Measurements from ENCODE around the gene NOC2L. TPM values are rescaled to one million over a fixed set of nuclear protein-coding genes. Genes with fewer than 3 reads are reported as not detected.

The NOC2L gene
- total and polyA plus RNA-seq, 10 donors, result 26.2 to 73.4 (median 45.9) TPM

DNA sequence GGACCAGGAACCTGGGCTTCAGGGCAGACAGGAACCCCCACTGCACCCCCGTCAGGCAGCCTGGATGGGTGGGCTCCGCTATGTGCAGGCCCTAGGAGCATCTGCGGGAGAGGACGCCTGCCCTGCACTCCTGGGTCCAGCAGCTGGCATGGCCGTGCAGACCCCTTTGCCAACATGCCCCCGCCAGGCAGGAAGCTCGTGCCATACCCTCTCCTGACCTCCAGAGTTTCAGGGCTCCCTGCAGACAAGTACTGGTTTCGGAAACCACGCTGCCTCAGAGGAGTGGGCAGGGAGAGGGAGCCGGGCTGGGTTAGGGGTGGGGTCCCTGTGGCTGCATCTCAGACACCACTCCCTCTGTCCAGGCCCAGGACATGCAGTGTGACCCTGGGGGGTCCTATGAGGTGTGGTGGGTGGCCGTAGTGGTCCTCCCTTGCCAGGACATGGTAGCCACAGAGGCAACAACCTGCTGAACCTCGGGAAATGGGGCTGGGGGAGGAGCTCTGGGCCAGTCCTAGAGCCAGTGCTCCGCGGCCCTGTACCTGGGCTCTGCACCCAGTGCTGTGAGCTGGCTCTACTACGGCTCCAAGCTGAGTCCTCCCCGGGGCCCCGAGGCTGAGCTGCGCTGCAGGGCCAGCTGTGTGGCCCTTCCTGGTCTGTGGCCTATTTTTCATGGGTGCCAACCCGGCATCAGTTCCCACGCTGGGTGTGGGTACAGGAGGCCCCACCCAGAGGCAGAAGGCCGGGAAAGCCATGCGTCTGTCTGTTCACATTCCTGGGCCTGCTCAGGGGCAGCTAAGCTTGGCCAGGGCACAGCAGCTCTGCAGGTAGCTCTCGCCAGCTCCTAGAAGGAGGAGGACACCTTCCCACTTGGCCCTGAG is 8.6 kb upstream of the NOC2L start:
- TF ChIP-seq, protein P1, sequence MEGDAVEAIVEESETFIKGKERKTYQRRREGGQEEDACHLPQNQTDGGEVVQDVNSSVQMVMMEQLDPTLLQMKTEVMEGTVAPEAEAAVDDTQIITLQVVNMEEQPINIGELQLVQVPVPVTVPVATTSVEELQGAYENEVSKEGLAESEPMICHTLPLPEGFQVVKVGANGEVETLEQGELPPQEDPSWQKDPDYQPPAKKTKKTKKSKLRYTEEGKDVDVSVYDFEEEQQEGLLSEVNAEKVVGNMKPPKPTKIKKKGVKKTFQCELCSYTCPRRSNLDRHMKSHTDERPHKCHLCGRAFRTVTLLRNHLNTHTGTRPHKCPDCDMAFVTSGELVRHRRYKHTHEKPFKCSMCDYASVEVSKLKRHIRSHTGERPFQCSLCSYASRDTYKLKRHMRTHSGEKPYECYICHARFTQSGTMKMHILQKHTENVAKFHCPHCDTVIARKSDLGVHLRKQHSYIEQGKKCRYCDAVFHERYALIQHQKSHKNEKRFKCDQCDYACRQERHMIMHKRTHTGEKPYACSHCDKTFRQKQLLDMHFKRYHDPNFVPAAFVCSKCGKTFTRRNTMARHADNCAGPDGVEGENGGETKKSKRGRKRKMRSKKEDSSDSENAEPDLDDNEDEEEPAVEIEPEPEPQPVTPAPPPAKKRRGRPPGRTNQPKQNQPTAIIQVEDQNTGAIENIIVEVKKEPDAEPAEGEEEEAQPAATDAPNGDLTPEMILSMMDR (IDR thresholded peaks at IDR 0.05 in 8 of 11, conservative IDR thresholded peaks at IDR 0.05 in 3 of 11), result no peak
- no peak for TF ChIP-seq POLR2AphosphoS5 (IDR thresholded peaks at IDR 0.05)
- H3K4me3 ChIP-seq, result peak overlapping the region in 4 of 8 donors; percentile 57 to 78 (median 62)
- WGBS, 5 donors, result 66 to 74% (median 74%) methylated on average over 9 to 23 of the region's 23 CpGs

DNA sequence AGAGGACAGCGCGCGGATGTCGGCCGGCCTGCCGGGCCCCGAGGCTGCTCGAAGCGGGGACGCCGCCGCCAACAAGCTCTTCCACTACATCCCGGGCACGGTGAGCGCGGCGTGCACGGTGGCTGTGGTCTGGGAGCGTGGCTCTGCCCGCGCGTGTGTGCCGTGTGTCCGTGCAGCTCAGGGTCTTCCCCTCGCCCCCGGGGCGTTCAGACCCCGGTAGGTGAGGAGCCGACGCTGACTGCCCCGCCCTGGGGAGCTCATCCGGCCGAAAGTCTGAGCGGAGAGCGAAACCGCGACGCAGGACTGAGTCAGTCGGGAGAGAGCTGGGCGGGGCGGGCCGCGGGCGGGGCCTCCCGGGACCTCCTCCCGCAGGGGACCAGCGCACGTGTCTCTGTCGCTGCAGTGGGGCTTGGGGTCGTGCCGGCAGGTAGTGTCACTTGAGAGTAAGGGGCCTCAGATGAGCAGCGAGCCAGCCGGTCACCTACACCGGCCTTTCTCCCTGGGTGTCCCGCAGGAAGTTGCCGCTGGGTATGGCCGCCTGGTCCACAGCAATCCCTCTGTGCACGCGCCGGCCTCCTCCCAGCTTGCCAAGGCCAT is 7.7 kb upstream of the NOC2L start:
- intact Hi-C loops (cut with DNase I; ENCODE audit: low total_unique reads), result no loop called here
- Histone ChIP-seq H3K27me3 (replicated peaks in 1 of 7) (peaks cover 5 to 61% (median 18%) of the 10 kb centered on the region in 7 donors), H3K36me3 (peaks cover 0 to 31% (median 6%) of the 10 kb centered on the region in 6 donors), H3K4me3 (peak overlapping the region; percentile 56 to 78 (median 64)), H3K4me1 (peaks cover 8 to 40% (median 21%) of the 10 kb centered on the region in 6 donors), H3K9me3 (no peaks in the 10 kb centered on the region), H3K27ac (peak overlapping the region; percentile 72 to 87 (median 80))
- TF ChIP-seq, protein P1 (IDR thresholded peaks at IDR 0.05 in 8 of 11, conservative IDR thresholded peaks at IDR 0.05 in 3 of 11), result no peak
- TF ChIP-seq POLR2A (IDR thresholded peaks at IDR 0.05) (no peak), POLR2AphosphoS5 (IDR thresholded peaks at IDR 0.05) (peak; percentile 67 to 84 (median 79))
- WGBS, 5 donors, result 0 to 2% (median 1%) methylated on average over 11 to 60 of the region's 60 CpGs
- DNase-seq, result peak; percentile 94

More for the DNA sequence above, 8.6 kb upstream of the NOC2L start:
- Histone ChIP-seq H3K27ac (no peak overlapping the region), H3K27me3 (replicated peaks in 1 of 7) (peaks cover 10 to 70% (median 26%) of the 10 kb centered on the region in 7 donors), H3K36me3 (peaks cover 0 to 22% (median 6%) of the 10 kb centered on the region in 6 donors), H3K4me1 (peaks cover 8 to 31% (median 20%) of the 10 kb centered on the region in 6 donors), H3K9me3 (no peaks in the 10 kb centered on the region)
- intact Hi-C loops (cut with DNase I; ENCODE audit: low total_unique reads), result no loop called here
- no peak for DNase-seq

DNA sequence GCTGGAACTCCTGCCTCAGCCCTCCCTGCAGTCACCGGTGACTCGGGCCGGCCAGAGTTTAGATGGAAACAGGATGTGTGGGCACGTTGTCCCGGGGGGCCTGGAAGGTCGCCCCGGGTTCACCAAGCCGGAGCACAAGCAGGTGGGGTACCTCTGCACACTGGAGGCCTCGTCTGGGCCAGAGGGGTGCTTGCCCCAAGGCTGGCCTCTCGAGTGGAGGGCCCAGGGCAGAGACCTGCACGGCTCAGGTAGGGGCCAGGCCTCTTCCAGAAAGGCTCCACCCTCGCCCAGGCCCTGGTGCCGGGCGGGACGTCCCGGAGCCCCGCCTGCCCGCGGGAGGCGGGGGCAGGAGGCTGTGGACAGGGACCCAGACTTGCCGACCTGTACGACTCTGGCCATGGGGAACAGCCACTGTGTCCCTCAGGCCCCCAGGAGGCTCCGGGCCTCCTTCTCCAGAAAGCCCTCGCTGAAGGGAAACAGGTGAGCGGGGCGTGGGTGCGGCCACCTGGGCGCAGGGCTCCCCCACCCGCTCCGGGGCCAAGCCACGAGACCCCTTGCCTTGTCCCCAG is 7.2 kb upstream of the NOC2L start, which contains the start of gene PLEKHN1:
Gene PLEKHN1 (plus strand): TSS at position 348 of the 569 bp plus-strand sequence. CDS start 50 bp downstream, at position 398.
- Histone ChIP-seq H3K36me3 (peaks cover 0 to 34% (median 6%) of the 10 kb centered on the region in 6 donors), H3K27ac (peak within 1 kb of the TSS; percentile 72 to 87 (median 80)), H3K4me3 (peak within 1 kb of the TSS; percentile 56 to 78 (median 64)), H3K9me3 (no peaks in the 10 kb centered on the region), H3K4me1 (peaks cover 13 to 46% (median 25%) of the 10 kb centered on the region in 6 donors), H3K27me3 (replicated peaks in 1 of 7) (peaks cover 0 to 57% (median 12%) of the 10 kb centered on the region in 7 donors)
- intact Hi-C loops (cut with DNase I; ENCODE audit: low total_unique reads), result no loop called here
- no peak for TF ChIP-seq POLR2A (IDR thresholded peaks at IDR 0.05)
- TF ChIP-seq POLR2AphosphoS5 (IDR thresholded peaks at IDR 0.05), result no peak
- TF ChIP-seq, protein P1 (IDR thresholded peaks at IDR 0.05 in 8 of 11, conservative IDR thresholded peaks at IDR 0.05 in 3 of 11), result no peak
- DNase-seq, result no peak
- WGBS, 5 donors, result 0 to 20% (median 4%) methylated on average over 8 to 31 of the region's 31 CpGs

Data from spleen (tissue), 11 donors.